GM18873 (cell line): ENCODE measurements around the gene GBE1.
"Not testable (repeated sequence)": the region's sequence is repeated elsewhere in the genome, so short reads cannot be mapped to it uniquely, and the experiment has no call there.

ENCODE experiments used
- ATAC-seq: cut with Tn5 transposase; IDR thresholded peaks from one replicate; pipeline ENCODE4 v1.9.1; 2021; ENCODE audit warnings: mild to moderate bottlenecking, moderate library complexity, moderate number of reproducible peaks; ENCODE audit not compliant: unreplicated experiment, low FRiP score

The GBE1 gene

GRCh38 chr3:81760924-81761903, at the start of gene GBE1:
GBE1 (minus strand) TSS chr3:81761645; CDS start chr3:81761517, 128 bp downstream.
- peak; percentile 79 for ATAC-seq

GRCh38 chr3:81808900-81809299, 47.5 kb upstream of the GBE1 start:
- ATAC-seq = no peak

DNA sequence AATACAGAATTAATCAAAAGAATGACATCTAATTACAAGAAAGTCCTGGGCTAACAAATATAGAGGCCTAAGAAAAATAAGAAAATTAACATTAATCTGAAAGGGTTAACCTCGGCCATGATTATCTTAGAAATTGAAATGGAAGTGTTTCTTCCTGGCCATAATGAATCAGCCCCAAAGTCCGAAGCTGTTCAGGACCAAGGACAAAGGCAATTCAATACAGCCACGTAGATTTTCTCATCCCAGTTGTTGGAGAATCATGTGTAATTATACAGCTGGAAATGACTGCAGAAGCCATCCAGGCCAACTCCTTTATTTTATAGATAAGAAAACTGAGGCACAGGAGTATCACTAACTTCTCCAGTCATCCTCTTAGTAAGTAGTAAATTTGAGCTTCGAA, 38.0 kb upstream of the GBE1 start:
- ATAC-seq = no peak

DNA sequence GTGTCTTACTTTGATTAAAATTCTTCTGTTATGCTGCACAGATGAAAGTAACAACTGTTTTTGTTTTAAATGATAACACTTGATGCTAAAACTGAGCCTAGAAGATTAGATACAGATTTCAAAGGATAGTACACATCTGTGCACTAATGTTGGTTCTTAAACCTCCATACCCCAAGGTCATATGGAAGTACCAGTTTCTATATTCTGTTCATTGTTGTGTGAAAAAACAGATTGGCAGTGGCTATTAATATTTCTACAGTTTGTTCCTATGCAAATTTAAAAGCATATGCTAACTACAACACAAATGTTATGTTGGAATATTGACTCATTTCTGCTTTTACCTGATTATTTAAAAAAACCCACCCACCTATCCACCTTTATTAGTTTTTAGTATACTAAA, 32.0 kb upstream of the GBE1 start:
- no peak for ATAC-seq

DNA sequence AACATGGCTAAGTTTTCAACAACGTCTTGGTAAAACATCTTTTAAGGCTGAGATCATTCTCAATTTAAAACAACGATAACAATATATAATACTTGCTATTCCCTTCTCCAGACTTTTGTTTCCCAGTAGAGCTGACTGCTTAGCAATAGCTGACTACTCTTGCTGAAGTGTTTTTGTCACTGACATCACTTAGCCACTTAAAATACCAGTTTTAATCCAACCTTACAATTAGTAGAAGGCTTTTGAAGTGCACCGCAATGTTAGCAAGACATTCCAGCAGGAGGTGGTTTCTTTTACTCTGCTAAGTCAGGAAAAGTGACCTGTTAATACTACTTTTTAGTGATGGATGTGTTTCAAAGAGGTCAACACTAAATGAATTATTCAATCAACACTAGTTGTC, 28.7 kb upstream of the GBE1 start:
- ATAC-seq = no peak

DNA sequence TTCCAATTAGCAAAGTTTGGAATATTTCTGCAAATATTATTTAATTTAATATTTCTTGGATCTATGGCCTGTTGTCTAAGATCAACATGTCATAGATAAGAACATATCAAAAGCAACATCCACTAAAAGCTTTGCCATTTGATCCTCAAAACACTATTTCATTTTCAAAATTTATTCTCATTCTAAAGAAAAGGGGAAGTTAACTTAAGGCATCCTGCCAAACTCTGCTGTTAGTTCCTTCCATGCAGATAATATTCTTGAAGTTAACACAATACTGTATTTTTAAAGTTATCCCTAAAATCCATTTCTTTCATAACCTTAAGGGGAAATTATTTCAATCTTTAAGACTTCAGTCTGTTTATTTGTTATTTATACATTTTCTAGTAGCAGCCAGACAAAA, 28.2 kb upstream of the GBE1 start:
- no peak for ATAC-seq

DNA sequence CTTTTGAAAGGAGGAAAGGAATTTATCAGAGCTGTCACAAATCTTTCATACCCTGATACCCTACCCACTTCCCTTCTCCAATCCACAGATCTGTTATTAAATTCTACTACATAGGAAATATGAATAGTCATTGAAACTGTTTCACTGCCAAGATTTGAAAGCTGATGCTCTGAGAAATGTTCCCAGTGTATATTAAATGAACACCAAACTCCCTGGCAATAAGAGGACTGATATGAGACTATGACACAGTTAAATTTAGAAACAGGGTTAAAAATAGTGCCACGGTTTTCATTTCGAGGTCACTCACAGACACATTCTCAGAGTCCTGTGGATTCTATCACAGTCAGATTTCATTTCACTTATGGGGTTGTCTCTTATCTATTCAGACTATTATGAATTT, 27.2 kb upstream of the GBE1 start:
- peak; percentile 77 for ATAC-seq

- no peak for ATAC-seq
These were observed 26.6 kb upstream of the GBE1 start for GRCh38 chr3:81788044-81788443.

DNA sequence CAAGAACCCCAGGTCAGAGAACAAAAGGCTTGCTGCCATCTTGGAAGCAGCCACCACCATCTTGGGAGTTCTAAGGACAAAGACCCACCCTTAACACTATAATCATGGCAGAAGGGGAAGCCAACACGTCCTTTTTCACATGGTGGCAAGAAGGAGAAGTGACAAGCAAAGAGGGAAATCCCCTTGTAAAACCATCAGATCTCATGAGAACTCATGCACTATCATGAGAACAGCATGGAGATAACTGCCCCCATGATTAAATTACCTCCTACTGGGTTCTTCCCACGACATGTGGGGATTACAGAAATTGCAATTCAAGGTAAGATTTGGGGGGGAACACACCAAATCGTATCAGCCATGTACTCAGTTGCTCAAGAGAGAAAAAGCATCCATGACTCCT, 21.1 kb upstream of the GBE1 start:
- no peak for ATAC-seq

DNA sequence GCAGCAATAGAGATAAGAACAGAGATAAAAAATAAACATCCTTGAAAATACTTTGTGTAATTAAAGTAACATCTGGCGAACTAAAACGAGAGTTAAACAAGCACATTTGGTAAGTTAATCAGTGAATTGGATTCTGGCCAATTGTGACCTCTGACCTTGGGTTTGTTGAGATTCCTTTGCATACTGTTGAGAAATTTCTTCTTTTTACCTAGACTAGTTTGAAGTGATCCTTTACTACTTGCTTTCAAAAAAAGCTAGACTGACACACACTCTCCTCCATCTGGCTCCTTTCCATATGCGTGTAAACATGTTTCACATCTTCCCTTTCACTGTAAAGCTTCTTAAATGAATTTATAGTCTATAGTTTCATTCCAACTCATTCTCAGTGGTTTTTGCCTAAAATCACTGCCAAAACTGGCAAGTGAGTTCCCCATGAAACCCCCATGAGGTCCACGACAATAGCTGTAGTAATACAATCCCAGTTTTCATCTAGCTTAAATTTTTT, 17.3 kb upstream of the GBE1 start:
- peak; percentile 45 for ATAC-seq

DNA sequence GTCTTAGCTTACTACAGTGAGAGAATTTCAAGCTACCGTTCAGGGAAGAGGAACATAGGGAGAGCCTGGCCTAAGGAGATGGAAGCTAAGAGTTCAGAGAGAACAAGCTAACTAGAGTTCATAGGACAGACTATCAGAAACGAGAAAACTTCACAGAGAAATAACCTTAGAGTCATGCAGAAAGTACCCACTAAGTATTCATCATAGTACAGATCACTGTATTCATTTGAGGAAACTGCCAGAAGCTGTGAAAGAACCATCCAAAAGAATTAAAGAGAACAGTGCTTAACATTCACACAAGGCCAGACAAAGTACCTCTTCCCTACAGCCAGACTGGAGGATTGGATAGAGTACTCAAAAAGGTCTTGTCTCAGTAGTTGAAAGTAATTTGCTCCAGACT, 15.2 kb upstream of the GBE1 start:
- ATAC-seq = no peak

DNA sequence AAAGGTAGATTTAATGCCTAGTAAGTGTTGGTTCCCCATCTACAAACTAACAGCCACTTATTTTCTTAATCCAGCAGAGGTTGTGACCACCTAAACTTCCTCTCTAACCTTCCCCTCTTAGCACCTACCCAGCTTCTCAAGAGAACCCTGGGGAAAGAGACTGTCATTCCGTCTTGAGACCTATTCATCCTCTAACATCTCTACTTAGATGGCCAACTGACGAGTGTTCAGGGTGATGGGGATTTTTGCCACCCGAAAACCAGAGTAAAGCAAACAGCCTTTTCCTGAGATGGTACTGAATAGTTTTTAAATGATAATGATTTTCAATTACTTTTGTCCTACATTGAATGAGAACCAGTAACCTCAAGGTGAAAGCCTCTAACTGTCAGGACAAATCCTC, 9.3 kb upstream of the GBE1 start:
- no peak for ATAC-seq

GRCh38 chr3:81769299-81769698, 7.9 kb upstream of the GBE1 start:
- ATAC-seq = no peak

GRCh38 chr3:81767250-81767859, 5.9 kb upstream of the GBE1 start:
- not testable (repeated sequence) for ATAC-seq

DNA sequence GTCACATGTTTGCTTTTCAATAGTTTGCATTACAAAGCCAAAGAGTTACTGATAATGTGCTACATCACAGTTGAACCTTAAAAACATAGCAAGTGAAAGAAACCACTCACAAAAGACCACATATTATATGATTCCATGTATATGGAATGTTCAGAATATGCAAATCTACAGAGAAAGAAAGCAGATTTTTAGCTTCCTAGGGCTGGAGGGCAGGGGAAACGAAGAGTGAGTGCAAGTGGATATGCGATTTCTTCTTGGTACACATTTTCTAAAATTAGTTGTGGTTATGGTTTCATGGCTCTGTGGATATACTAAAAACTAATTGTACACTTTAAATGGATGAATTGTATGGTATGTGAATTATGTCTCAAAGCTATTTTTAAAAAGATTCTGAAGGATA, 4.0 kb upstream of the GBE1 start:
- ATAC-seq = no peak

DNA sequence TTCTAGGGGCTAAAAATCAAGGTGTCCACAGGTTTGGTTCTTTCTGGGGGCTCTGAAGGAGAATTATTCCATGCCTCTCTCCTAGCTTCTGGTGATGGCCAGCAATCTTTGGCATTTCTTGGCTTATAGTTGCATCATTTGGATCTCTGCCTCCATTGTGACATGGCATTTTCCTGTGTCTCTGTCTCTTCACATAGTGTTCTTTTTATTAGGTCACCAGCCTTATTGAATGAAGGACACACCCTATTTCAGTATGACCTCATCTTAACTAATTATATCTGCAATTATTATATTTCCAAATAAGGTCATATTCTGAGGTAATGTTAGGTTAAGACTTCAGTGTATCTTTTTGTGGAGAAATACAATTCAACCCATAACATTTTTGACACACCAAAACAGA, 3.2 kb upstream of the GBE1 start:
- no peak for ATAC-seq

GRCh38 chr3:81764002-81764401, 2.6 kb upstream of the GBE1 start:
- no peak for ATAC-seq

- no peak for ATAC-seq
These were observed 1.6 kb upstream of the GBE1 start for GRCh38 chr3:81763001-81763400.

DNA sequence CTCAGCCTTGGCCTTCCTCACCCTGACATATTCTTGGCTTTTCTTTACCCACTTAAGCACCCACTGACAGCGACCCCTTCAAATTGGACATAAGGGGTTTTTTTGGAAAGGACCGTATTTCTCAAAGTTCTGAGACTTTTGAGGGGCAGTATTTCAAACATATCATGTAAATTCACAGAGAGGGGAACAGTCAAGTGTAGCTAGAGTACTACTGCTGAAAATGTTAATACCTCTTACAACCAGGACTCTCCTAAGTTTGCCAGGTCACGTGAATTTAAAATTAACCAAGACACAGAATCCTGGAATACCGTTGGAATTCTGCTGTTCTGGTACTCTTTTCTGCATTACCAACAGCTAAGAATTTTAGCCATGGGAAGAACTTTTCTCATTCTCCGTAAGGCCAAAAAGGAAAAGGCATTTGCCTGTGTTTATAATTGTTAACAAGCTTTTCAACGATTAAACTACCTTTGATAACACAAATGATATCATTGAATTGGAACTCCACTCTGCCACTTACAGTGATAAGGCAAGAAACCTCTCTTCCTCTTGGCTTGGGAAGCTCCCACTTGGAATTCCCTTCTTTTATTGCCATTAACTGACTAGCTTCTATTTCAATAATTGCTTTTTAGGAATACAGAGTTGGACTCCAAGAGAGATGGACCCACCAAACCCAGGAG, 597 bp upstream of the GBE1 start:
- no peak for ATAC-seq

GRCh38 chr3:81760215-81760614, 1.2 kb downstream of the GBE1 start:
- ATAC-seq = no peak

GRCh38 chr3:81758771-81759170, 2.7 kb downstream of the GBE1 start:
- not testable (repeated sequence) for ATAC-seq
